NCI-H774 (cell line): ENCODE measurements around the gene COX7A1.
"Not testable (repeated sequence)": the region's sequence is repeated elsewhere in the genome, so short reads cannot be mapped to it uniquely, and the experiment has no call there.

Source experiments
- DNase-seq: peaks from one replicate; lab custom pipeline; 2025; lab: John Stamatoyannopoulos, UW

COX7A1 gene

DNA sequence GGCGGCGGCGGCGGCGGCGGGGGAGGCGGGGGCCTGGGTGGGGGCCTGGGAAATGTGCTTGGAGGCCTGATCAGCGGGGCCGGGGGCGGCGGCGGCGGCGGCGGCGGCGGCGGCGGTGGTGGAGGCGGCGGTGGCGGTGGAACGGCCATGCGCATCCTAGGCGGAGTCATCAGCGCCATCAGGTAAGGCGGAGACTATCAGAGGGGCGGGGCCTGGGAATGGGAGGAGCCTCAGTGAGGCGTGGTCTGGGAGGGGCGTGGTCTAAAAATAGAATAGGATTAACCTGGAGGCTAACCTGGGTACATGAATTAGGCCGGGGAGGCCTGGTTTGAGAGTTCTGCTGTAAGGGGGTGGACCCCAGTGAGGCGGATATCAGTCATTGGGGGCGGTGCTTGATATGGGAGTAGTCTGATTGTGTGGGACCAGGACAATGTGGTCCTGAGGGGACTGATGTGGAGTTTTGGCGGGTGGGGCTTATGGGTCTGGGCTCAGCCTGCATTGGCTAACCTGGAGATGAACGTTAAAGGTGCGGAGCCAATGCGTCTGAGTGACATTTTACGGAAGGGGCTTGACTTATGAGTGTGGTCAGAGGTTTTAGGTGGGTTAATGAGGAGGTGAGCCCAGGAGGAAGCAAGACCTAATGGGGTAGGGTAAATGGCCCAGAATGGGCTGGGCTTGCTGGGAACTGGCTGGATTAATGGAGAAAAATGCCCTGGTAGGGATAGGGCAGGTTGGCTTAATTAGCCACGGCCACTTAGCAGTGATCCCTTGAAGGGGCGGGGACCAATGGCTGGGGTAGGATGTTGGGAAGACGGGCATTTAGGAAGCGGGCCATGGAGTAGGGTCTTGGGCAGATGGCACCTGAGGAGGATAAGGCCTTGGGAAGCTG is 11.0 kb downstream of the COX7A1 start:
- DNase-seq: peak; percentile 61

- DNase-seq: peak; percentile 62
Measured at GRCh38 chr19:36140304-36141038, 11.8 kb downstream of the COX7A1 start.

DNA sequence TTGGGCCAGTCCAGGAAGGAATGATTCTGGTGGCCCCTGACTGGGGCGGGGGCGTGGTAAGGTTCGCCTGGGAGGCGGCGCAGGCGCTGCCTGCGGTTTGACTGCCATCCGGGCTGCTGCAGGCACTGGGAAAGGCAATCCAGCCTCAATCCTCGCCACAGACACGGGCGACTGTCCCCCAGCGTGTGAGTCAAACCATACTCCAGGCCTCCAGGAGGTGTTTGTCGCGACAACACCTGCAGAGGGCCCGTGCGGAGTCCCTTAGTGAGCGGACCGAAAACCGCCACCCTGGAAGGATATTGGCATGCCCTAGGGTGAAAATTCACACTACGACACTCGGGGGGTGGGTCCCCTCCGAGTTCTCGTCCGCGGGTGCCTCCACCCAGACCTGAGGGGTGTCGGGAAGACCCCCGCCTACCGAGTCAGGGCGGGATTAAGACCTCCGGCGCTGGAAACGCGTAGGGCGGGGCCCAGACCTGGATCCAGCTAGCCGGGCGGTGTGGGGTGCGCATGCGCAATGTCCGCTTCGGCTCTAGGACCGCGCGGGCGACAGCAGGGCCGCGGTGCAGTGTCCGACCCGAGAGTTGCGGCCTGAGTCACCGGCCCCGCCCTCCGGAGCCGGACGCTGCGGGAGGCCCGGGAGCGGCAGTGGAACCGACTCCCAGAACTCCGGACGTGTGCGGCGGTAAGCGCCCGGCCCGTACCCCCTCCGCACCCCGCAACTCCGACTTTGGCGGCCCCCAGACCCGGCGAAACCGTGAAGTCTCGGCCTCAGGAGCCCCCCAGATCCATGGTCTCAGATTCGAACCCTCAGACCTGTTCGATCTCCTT is 12.6 kb downstream of the COX7A1 start, which contains the start of gene CAPNS1:
Gene CAPNS1, plus strand, starts transcription at position 594 of the 831 bp plus-strand sequence. CDS start 946 bp downstream, outside the sequence.
- DNase-seq: peak; percentile 94

GRCh38 chr19:36139120-36139472 is 13.2 kb downstream of the COX7A1 start:
- no peak for DNase-seq

DNA sequence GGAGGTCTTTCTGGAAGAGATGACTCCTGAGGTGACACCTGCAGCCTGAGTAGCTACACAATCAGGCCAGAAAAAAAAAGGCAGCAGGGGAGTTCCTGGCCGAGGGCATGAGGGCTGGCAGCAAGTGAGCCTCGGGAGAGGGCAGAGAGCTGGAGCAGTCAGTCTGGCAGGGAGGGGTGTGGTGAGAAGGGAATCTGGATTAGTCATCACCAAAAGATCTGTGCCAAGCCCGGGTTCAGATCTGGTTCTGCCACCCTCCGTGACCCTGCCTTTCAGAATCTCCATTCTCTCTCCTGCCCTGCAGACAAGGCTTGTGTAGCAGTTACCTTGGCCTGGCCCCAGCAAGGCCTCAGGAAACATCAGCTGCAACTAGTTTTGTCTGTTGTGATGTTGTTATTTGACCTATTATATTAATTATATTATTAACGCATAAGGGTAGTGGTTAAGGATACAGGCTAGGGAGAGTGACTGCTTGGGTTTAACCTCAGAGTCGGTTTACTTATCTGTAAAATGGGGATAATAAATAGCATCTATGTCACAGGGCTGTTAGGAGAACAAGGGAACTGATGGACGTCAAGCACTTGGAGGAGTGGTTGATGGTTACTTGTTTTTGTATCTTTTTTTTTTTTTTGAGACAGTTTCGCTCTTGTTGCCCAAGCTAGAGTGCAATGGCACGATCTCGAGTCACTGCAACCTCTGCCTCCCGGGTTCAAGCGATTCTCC is 15.1 kb downstream of the COX7A1 start:
- DNase-seq: peak; percentile 15

- DNase-seq: not testable (repeated sequence)
Measured at GRCh38 chr19:36134867-36135266, 17.4 kb downstream of the COX7A1 start.

DNA sequence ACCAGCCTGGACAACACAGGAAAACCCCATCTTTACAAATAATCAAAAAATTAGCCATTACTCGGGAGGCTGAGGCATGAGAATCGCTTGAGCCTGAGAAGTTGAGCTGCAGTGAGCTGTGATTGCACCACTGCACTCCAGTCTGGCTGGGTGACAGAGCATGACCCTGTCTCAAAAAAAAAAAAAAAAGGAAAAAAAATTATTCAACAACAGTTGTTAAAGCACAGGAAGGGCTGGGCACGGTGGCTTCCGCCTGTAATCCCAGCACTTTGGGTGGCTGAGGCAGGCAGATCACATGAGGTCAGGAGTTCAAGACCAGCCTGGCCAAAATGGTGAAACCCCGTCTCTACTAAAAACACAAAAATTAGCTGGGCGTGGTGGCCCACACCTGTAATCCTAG is 21.0 kb downstream of the COX7A1 start:
- not testable (repeated sequence) for DNase-seq

- DNase-seq: no peak
Measured at GRCh38 chr19:36128392-36128736, 23.9 kb downstream of the COX7A1 start.

- DNase-seq: no peak
Measured at GRCh38 chr19:36125557-36125956, 26.7 kb downstream of the COX7A1 start.

- DNase-seq: no peak
Measured at GRCh38 chr19:36121486-36122124, 30.6 kb downstream of the COX7A1 start.

- DNase-seq: no peak
Measured at GRCh38 chr19:36120984-36121358, 31.3 kb downstream of the COX7A1 start.

DNA sequence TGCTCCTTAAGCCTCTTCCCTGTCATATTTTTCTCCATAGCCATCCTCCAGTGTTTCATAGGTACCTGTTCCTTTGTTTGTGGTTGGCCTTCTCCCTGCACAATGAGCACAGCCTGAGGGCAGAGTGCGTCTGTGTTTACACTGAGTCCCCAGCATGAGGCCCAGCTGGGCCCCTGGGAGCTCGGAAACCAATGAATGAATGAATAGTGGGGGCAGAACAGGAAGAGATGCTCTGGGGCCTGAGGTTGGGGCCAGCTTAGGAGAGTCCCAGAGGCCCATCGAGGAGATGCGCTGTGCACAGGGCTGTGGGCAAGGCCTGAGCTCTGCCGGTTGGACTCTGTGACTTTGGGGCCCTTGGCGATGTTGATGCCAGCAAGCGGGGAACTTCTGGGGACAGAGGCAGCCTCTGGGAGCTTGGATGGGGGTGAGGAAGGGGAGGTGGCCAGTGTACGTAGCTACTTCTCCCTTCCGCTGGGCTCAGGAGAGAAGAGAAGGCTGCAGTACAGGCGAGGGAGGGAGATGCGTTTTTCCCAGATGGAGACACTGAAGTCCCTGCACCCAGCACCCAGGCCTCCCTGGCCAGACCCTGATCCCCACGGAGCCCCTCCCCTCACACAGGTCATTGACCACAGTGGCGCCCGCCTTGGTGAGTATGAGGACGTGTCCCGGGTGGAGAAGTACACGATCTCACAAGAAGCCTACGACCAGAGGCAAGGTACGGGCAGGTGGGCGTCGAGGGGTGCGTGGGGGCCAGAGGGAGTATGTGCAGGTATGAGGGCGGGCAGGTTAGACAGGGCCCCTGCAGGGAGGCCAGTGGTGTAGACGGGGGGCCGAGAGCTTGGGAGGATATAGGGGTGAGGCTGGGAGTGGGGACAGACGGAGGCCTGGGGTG is 31.9 kb downstream of the COX7A1 start:
- DNase-seq: no peak

- DNase-seq: no peak
Measured at GRCh38 chr19:36116344-36116637, 36.0 kb downstream of the COX7A1 start.

GRCh38 chr19:36115453-36116343 is 36.5 kb downstream of the COX7A1 start, which contains the start of gene TBCB:
TBCB (plus strand) TSS chr19:36115468; CDS start chr19:36115561, 93 bp downstream.
- DNase-seq: peak; percentile 79

DNA sequence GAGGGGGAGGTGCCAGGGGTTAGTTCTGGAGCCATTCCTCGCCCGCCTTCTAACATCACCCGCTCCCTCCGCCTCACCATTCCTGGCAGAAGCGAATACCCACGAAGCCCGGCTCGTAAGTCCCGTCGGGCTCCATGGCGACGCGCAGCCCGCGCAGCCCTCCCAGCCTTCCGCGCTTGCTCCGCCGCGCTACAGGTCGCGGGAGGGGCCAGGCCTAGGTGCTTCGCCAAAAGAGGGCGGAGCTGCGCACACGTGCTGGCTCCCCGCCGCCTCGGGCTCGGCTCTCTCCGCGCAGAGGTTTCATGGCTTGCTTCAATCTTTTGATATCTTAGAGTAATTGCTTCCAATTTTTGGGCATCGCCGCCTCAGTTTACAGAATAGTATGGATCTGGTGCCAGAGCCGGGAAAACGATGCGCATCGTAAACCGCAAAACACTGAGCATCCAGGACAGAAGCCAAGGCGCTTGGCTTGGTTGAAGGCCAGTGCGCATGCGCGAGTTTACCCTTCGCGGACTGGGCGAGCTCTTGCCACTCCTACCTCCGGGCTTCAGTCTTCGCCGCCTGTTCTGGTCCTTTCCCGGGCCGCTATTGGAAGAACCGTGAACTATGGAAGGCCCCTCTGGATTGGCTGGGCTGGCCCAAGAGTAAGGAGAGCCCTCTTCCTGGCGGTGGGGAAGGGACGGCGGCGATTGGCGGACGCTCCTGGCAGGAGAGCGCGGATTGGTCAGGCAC is 37.4 kb downstream of the COX7A1 start, which contains the start of gene POLR2I:
Gene POLR2I, minus strand, starts transcription at position 155 of the 732 bp plus-strand sequence. Its CDS starts 19 bp downstream, at position 136.
- DNase-seq: peak; percentile 99

DNA sequence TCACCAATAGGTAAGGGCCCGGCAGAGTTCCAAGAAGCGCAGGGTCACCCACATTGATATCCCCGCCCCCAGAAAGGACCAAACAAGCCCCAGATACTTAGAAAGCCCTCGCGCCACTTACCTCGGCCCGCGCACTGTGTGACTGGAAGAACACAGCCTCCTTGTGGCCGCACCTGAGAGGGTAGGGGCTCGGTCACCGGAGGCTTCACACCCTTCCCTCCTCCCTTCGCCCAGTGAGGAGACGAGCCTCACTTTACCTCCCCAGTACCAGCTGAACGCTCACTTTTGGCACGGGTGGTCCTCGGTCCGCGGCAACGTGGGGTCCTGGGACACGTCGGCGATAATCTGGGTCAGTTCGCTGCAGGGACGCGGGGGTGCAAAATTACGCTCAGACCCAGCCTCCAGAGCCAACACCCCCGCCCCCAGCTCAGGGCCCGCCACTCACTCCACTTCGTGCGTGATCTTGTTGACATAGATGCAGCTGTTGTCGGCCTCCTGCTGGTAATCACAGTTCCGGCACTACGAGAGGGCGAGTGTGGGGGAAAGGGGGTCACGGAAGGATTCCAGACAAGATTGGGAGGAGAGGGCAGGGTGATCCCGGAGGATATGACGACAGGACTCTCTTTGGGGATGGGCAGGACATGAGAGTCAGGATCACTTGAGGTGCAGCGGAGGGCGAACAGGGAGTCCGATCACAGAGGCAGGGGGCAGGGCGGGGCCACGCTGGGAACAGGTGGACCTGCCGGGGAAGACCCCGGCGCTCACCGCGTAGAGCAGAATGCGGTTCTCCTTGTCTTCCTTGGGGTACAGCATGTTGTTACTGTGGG is 38.1 kb downstream of the COX7A1 start:
- DNase-seq: no peak

DNA sequence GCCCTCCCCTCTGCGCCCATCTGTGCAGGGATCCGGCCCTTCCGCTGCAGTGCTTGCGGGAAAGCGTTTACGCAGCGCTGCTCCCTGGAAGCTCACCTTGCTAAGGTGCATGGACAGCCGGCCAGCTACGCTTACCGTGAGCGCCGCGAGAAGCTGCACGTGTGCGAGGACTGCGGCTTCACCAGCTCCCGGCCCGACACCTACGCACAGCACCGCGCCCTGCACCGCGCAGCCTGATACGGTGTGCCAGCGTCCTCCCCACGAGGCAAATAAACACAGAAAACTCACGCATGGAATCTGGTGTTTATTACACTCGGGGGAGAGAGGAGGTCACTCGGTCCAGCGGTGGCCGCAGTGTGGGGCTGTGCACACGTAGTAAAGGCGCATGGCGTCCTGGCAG is 38.8 kb downstream of the COX7A1 start:
- no peak for DNase-seq
